ENCODE data around the gene CYTH1.

The CYTH1 gene

DNA sequence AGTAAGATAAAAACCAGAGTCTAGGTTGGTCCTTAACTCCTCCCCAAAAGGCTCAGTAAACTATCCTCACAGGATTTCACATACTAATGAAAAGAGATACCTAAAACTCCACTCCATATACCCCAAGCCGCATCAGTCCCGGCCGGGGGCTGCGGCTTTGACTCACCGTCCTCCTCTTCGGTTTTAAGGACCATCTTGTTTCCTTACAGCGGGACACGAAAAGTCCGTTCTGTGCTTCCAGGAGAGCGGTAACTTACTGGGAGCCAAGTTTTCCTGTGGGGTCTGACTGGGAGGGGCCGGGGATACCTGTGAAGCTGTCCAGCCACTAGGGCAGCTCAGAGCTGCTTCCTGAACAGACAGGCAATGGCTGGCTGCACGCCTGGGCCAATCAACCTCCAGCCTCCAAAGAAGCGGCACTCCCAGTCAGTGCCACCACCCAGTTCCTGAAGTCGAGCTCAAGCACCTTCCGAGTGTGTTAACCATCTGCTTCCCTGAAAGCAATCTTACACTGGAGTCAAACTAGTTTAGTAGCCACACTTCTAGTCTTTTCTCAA, 45.5 kb downstream of the CYTH1 start:
- no peak overlapping the region for H3K4me3 ChIP-seq (ENCODE audit: low read depth, low read length)

GRCh38 chr17:78735832-78736525, 46.1 kb downstream of the CYTH1 start:
- TF ChIP-seq, protein P1, sequence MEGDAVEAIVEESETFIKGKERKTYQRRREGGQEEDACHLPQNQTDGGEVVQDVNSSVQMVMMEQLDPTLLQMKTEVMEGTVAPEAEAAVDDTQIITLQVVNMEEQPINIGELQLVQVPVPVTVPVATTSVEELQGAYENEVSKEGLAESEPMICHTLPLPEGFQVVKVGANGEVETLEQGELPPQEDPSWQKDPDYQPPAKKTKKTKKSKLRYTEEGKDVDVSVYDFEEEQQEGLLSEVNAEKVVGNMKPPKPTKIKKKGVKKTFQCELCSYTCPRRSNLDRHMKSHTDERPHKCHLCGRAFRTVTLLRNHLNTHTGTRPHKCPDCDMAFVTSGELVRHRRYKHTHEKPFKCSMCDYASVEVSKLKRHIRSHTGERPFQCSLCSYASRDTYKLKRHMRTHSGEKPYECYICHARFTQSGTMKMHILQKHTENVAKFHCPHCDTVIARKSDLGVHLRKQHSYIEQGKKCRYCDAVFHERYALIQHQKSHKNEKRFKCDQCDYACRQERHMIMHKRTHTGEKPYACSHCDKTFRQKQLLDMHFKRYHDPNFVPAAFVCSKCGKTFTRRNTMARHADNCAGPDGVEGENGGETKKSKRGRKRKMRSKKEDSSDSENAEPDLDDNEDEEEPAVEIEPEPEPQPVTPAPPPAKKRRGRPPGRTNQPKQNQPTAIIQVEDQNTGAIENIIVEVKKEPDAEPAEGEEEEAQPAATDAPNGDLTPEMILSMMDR (IDR thresholded peaks at IDR 0.05; ENCODE audit: low read depth, low read length), result no peak
- no peak overlapping the region for H3K4me3 ChIP-seq (ENCODE audit: low read depth, low read length)

More for the DNA sequence above, 45.5 kb downstream of the CYTH1 start:
- TF ChIP-seq, protein P1 (IDR thresholded peaks at IDR 0.05; ENCODE audit: low read depth, low read length), result no peak

GRCh38 chr17:78734793-78735641, 47.1 kb downstream of the CYTH1 start:
- H3K4me3 ChIP-seq (ENCODE audit: low read depth, low read length), result no peak overlapping the region
- TF ChIP-seq, protein P1 (IDR thresholded peaks at IDR 0.05; ENCODE audit: low read depth, low read length), result no peak

GRCh38 chr17:78732354-78732753, 49.7 kb downstream of the CYTH1 start:
- TF ChIP-seq, protein P1 (IDR thresholded peaks at IDR 0.05; ENCODE audit: low read depth, low read length), result no peak
- H3K4me3 ChIP-seq (ENCODE audit: low read depth, low read length), result no peak overlapping the region

- TF ChIP-seq, protein P1 (IDR thresholded peaks at IDR 0.05; ENCODE audit: low read depth, low read length), result no peak
- no peak overlapping the region for H3K4me3 ChIP-seq (ENCODE audit: low read depth, low read length)
Measured at GRCh38 chr17:78731904-78732303, 50.2 kb downstream of the CYTH1 start.

- no peak overlapping the region for H3K4me3 ChIP-seq (ENCODE audit: low read depth, low read length)
- TF ChIP-seq, protein P1 (IDR thresholded peaks at IDR 0.05; ENCODE audit: low read depth, low read length), result no peak
Measured at GRCh38 chr17:78729641-78730040, 52.4 kb downstream of the CYTH1 start.

DNA sequence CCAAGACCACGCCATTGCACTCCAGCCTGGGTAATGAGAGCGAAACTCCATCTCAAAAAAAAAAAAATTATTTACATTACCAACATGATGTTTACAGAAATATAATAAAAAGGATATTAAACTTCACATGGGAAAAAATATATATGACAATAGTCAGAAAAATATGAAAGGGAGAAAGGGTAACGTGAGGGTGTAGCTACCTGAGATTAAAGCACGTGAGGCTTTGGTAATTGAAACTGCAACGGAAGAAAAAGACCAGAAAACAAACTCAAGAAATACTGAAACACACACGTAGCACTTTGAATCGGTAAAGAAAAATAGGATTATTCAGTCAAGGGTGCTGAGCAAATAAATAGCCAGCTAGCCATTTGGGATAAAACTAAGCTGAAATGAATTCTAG, 53.6 kb downstream of the CYTH1 start:
- TF ChIP-seq, protein P1 (IDR thresholded peaks at IDR 0.05; ENCODE audit: low read depth, low read length), result no peak
- H3K4me3 ChIP-seq (ENCODE audit: low read depth, low read length), result no peak overlapping the region

All from WI38 (cell line).